Occipital lobe (tissue), 2 donors: ENCODE data around the gene DNAJC1. TPM values are rescaled to one million over a fixed set of nuclear protein-coding genes. Genes with fewer than 3 reads are reported as not detected.
A peak's percentile ranks its signal among the peaks of the same experiment; 100 is the strongest.

Source experiments
- DNase-seq: peaks from one replicate; lab custom pipeline; 2025; lab: John Stamatoyannopoulos, UW
- total RNA-seq: library from RNA; depleted of rRNA; stranded (reverse); fragments of >200 nt; gene quantifications from one replicate; pipeline ENCODE4 v1.2.3, GENCODE V29; 2014

DNAJC1 gene
- total RNA-seq, 1 donor from 2014 or later = 27.3 TPM

DNA sequence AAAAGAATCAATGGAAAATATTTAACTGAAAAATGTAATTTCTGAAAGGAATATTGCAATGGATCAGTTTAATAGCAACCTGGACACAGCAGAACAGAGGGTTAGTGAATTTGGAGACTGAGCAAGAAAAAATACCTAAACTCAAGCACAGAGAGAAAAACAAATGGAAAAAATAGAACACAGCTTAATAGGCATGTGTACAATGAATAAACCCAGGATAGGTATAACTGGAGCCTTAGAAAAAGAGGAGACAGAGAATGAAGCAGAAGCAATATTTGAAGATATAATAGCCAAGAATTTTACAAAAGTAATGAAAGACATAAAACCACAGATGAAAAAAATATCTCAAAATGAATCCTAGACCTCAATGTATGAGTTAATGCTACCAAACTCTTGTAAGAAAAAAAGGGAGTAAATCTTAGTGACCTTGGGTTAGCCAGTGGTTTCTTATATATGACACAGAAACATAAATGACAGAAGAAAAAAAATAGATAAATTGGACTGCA lies 2.9 kb upstream of the DNAJC1 start:
- no peak for DNase-seq

DNA sequence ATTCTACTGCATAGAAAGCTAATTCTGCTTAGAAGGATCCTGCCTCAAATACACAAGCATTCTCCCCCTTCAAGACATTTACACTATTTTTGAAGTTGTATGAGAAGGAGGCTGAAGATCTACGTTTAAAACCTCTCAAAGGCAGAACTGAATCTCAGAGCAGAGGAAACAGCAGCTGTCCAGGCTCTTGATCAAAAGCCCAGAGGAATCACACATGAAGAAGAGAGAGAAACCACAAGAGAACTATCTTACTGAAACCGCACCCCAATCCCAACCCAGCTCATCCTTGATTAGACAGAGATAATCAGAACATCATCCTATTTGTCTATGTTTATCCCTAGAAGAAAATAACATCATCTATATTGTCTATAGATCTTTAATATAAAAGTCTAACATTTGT lies 2.2 kb upstream of the DNAJC1 start:
- DNase-seq = no peak

DNA sequence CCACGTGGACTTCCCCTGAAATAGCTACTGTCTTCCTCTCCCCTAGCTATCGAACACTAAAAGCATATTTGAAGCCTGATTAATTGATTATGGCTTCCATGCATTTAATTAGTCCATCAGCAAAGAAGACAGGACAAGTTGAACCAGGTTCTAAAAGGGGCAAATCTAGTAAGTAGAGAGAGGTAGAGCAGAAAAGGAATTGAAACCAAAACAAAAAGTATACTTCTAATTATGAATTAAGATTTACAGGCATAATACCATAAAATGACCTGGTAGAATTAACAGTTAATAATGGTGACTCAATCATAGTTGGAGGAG lies 393 bp upstream of the DNAJC1 start:
- DNase-seq = no peak

DNA sequence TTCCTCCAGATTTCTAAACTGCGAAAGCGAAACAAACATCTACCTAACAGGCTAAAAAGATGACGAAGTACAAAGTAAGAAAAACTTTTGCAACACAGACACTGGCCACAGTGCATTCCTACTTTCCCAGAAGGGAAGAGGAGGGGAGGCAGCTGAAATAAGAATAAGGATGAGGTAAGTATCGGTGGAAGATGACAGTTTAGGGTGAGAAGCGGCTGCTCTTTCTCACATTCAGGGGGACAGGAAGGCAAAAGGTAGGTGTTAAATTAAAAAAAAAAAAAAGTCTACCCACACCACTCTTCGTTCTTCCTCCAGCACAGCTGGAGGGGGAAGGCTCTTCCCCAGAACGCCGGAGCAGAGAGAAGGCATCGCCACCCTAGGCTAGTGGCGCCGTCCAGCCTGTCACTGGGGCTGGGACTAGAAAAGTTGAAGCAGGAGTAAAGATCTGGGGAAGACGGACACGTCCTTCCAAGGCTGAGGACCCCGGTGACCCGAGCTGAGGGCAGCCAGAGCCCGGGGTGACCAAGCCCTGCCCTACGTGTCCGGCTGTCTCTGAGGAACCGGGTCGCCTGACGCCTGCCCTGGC lies 846 bp downstream of the DNAJC1 start:
- DNase-seq = peak; percentile 34

DNA sequence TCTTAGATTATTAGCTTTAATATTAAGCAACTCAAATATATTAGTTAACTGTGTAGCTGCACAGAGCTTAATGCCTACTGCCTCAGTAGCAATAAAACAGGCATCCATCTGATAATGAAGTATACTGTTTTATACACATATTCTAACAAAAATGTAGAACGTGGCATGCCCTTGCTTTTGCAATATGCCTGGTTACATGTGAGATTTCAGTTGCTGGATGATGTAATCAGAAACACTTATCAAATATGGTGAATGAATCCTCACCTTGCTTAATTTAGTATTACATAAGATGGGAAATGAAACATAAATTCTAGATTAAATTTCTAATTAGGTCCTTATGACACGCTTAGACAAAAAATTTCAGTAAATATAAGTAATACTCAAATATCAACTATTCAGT lies 8.0 kb downstream of the DNAJC1 start:
- no peak for DNase-seq

DNA sequence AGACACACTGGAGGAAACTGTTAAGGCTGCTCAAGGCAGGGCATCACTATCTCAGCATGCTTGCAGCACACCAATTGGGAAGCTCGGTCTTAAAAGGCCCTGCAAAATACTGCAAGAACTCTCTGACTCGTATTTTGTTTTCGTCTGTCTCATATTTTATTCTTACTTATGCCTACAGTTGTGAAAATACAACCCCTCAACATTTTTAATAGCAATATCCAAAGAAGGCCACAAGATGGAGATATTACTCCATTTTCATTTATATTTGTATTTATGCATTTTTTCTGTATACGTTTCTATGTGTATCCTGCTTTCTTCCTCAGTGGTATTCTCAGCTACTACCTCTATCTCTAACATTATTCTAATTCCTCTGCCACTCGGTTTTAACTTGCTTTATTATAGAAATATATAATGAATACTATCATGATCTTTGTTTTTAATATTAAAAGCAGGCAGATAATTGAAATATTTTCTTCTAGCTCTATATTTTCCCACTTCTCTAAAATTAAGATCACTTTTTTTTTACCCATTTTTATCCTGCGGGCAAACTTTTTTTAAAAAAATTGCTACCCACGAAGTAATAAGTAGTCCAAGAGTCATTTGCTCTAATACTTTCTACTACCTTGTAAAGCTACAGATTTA lies 10.0 kb downstream of the DNAJC1 start:
- DNase-seq = no peak

DNA sequence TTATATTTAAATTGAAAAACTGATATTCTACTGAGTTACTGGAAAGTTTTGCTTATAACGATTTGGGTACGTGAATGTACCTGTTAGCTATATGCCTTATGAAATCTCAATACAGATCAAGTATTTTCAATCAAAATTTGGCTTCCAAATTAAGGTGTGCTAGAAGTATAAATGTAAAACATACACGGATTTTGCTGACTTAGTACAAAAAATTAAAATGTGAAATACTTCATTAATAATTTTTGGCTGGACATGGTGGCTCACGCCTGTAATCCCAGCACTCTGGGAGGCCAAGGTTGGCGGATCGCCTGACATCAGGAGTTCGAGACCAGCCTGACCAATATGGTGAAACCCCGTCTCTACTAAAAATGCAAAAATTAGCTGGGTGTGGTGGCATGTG lies 11.7 kb downstream of the DNAJC1 start:
- no peak for DNase-seq

DNA sequence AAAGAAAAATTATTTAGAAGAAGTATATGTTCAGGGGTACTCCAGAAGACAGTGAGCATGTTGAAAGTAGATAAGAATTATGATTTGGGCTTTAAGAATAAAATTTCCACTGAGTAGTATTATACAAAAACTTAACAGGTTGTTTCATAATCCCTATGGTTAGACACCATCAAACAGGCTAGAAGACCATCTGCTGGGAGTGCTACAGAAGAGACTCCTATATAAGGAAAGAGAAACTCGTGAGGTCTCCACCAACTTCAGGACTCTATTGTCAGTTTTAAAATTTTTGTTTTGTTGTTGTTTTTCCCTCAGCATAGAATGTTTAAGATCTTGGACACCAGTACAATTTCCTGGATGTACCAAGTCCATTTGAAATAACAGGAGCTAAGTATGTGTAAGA lies 13.1 kb downstream of the DNAJC1 start:
- no peak for DNase-seq

DNA sequence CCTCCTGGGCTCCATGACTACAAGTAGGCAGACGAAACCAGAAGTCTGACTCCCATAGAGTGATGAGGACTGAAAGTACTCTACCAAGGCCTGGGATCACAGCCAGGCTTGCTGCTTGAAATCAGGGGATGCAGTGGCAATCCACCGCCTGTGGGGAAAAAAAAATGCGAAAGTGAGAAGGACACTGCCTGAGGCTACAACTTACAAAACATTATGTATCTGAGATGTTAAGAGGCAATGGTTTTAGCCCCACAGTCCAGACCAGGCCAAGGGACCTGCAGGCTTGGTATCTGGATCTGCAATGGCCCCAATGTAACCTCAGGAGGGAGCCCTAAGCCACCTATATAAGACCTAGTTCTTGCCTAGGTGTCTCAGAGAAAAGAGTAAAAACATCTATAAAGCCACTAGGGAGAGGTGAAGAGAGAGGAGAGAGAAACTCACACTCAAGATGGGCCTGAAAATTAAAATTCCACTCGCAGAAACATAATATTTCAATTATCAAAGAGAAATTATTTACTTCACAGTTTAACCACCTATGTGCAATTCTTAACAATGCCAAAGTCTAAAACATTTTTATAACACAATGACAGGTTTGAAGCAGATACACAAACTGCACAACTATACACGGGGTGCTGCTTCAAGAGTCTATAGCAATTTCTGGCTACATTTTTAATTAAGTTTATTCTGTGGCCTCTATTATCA lies 13.9 kb downstream of the DNAJC1 start:
- DNase-seq = peak; percentile 28

DNA sequence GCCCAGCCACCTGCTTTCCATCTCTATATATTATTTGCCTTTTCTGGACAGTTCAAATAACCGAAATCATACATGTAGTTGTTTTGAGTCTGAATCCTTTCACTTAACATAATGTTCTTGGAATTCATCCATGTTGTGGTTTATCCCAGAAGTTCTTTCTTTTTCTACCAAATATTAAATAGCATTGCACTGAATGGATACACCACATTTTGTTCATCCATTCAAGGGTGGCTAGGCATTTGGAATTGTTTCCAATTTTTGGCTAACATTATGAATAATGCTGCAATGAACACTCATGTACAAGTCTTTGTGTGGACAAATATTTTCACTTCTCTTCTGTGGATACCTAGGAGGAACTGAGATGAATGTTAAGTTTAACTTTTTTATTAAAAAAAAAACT lies 18.0 kb downstream of the DNAJC1 start:
- DNase-seq = no peak

DNA sequence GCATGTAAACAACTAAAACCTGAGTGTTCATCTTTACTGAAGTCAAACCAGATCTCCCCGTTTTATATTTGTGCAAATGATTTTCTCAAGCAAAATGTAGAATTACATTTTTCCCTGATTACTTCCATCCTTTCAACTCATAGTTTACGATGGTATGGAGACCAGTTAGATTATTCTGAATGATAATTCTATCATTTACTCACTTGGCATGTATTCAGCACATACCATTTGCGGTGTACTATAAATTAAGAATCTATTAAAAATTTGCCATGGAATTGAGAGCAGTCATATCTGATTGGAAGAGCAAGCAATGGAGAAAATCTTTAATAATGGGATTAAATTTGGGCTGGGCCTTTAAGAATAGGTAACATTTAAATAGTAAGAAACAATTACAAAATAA lies 22.4 kb downstream of the DNAJC1 start:
- no peak for DNase-seq

DNA sequence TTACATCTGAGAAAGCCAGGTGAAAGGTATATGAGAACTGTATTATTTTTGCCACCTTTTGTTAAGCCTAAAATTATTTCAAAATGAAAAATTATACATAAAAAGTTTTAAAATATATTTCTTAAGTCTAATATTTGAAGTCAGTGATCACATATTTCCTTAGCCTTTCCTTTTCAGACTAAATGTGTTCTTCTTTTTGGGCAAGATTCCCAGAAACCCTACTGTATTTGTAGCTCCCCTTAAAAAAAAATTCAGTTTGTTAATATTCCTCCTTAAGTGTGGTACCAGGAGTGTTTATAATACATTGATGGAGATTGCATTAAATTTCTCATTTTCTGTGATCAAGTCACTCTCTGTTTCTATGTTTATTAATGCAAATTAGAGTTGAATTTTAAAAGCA lies 22.8 kb downstream of the DNAJC1 start:
- no peak for DNase-seq

DNA sequence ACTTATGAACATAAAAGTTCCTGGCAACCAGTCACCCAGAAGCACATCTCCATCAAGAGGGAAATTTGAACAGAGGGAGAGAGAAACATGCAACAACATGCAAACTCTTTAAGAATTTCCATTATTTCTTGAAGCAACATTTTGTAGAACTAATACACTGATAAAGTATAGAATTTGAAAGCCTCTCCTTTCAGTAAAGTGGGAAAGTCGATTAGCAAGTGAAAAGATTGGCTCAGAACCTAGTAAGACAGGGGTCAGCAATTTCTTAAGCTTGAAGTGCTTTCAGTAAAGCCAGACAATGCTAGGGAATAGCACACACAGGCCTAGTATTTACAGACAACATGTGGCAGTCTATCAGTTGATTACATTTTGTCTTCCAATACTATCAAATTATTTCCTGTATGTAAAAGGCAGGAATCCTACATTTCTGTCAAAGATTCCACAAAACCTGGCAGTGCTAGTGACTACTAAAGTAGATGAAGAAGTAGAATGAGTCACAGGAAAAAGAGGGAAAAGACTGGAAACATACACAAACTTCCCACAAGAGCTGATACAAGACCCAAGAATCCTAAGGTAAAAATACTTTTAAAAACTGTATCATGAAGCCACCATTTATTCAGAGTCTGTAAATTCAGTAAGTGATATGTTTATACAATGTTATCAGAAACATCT lies 25.2 kb downstream of the DNAJC1 start:
- no peak for DNase-seq

DNA sequence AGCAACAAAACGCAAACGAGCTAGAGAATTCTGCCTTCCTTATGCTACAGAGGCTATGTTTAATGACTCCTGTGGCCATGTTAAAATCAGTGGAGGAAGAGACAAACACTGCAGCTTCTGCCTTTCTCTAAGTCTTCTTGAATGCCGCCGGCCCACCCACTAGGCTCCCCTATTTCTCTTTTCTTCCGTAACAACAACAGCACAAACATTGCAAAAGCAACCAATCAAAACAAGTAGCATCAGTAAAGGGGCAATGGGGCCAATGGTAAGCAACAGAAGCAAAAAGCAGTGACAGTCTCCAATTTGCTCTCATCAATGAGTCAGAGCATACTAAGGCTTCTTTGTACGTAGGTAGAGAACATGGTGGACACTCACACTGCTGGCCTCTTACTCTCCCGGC lies 26.8 kb downstream of the DNAJC1 start:
- DNase-seq = no peak

DNA sequence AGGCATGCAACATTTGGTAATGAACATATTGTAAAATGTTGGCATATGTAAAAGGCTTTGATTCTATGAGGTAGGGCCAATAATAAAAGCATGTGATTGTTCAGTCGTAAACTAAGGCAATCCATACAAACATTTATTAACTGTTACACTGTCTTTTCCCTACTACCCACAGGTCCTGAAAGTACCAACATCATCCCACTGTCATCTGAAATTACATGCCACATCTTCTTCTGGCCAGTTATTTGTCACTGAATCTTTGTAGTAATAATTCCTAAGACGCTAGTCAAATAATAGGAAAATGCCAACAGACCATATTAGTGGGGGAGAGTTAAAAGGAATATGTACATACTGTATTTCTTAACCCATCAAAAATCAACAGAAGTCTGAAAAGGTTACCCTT lies 27.2 kb downstream of the DNAJC1 start:
- no peak for DNase-seq

DNA sequence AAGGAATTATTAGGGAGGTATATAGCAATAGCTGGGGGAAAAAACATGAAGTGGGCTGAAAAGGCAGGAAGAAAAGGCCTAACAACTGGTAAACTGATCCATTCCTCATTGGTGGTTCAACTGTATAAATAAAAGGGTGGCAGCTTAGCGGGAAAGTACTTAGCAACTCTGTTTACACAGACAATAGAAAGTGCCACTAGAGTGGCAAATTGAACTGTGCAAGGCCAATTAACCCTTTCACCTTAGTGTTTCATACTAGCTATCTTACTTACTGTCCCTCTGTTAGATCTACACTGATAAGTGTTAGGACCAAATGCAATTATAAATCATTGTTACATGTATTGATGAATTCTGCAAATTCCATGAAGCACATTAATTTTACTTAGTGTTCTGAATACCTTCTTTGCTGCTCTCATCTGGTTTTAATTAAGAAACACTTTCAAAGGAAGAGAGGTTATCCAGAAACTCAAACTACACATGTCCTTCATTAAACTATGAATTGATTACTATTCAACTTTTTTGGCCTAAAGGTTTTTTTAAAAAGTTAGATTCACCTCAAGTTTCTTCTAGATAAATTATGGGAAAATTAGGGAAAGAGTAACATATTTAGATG lies 28.0 kb downstream of the DNAJC1 start:
- no peak for DNase-seq

DNA sequence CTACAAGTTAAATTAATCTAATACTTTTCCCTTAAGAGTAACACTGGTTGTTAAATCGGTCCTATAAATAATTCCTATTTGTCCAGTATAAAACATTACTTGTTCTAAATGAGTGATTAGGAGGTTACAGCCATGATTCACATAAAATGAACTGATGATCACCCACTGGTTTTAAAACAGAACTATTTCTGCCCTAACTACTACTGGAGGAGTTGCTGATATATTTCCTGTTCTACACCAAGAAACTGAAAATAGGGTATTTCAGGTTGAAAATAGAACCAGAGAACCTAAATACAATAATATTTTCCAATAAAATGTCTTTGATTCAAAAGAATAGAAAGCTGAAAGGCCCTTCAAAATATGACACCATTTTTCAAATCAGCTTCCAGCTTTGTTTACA lies 30.9 kb downstream of the DNAJC1 start:
- DNase-seq = no peak

DNA sequence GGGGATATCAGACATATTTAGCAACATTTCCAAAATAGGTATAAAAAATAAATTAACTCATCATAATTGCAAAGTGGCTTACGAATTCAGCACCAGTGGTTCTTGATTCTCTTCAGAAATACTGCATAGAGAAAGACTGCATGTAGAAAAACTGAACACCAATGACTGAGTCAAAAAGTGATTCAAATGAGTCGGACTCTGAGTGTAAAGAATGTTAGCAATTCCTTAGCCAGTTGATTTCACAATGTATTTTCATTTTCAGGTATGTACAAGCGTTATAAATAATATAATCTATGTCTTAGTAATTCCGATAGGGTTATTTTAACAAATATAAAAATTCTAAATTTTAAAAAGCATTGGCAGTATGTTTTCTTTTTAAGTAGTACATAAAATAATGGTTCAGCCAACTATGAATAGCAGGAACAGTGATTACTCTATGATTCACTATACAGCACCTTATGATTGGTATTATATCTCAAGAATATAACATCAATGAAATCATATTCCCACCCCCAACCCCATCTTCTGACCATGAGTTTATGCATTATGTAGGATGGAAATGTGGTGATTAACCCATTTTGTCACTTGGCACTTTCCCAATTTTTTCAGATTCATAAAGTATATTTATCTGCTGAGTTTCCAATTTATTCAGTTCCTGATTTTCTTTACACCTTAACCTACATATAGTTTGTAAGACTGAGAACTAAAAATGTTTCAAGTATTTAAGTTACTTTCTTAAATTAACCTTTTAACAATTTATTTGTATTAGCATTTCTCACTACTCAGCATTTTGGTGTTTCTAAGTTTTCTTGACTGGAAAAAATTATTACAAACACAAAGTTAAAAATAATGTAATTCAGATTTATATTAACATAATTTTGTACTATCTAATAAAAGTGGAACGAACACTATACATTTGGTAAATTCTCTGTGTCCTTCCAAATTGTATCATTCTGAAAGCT lies 33.9 kb downstream of the DNAJC1 start:
- no peak for DNase-seq

DNA sequence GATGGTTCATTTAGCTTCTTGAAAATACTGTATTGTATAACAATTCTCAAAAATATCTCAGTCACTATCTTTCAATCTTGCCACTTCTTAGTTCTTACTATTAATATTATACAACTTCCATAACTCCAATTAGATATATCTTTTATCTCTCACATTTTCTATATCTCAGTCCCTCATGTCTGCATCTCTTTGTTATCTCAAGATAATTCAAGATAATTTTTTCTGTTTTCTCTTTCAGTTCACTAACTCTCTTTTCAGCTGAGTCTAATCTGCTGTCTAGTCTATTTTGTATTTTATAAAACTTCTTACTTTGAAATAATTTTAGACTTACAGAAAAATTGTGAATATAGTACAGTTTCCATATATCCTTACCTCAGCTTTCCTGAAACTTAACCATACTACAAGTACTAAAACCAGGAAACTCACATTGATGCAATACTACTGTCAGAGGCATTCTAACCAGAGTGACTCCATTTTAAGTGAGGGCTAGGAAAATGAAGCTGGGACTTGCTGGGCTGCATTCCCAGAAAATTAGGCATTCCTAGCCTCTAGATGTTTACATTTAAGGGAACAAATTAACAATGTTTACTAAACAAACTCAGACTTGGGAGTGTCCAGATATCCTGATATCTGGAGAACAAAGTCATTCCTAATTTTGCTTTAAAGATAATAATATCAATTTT lies 38.4 kb downstream of the DNAJC1 start:
- no peak for DNase-seq

DNA sequence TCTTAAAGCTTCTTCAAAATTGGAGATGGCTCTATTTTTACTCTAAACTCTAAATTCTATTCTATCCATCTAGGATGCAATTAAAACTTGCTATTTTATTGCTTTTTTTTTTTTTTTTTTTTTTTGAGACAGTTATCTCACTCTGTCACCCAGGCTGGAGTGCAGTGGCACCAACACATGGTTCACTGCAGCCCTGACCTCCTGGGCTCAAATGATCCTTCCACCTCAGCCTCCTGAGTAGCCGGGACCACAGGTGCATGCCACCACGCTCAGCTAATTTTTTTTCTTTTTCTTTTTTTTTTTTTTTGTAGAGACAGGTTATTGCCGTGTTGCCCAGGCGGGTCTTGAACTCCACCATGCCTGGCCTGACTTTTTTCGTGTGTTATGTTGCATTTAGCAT lies 41.2 kb downstream of the DNAJC1 start:
- DNase-seq = no peak
